Caco-2 (cell line): ENCODE measurements around the gene STRADA. TPM values are rescaled to one million over a fixed set of nuclear protein-coding genes. Genes with fewer than 3 reads are reported as not detected.

Experiments used
- BruUV-seq: library from RNA; stranded (reverse); fragments of 400-500 nt; replicated peaks from 2 replicates; lab custom pipeline; 2021; lab: Mats Ljungman, UMichigan
- CTCF ChIA-PET: fragments of 300-600 bp; sonication (Branson Sonifier 250); formaldehyde crosslinking; loops from one replicate; lab custom pipeline; 2022; ENCODE audit warnings: antibody characterized with exemption; lab: Charles Lee
- POLR2A ChIA-PET: fragments of 300-600 bp; sonication (Branson Sonifier 250); formaldehyde crosslinking; loops from one replicate; lab custom pipeline; 2022; ENCODE audit warnings: antibody characterized with exemption; lab: Charles Lee
- DNase-seq, 2 experiments: peaks; one replicate each; pipeline versions ENCODE4 v3.0.0 to v3.0.0-alpha.2; 2020 to 2022
- H3K27me3 ChIP-seq: replicated peaks from 2 replicates; pipeline ENCODE4 v1.6.0; 2011; ENCODE audit warnings: low read length; ENCODE audit not compliant: control insufficient read depth, insufficient read depth
- H3K36me3 ChIP-seq: 2 replicates; pipeline ENCODE4 v1.5.1; 2011; ENCODE audit warnings: low read length; ENCODE audit not compliant: control insufficient read depth, insufficient read depth
- H3K4me1 ChIP-seq: fragments of 250-450 bp; sonication (Bioruptor Pico); 2 replicates; pipeline ENCODE4 v1.5.1; 2020; ENCODE audit warnings: mild to moderate bottlenecking
- H3K4me3 ChIP-seq: 2 replicates; pipeline ENCODE4 v1.5.1; 2011; ENCODE audit warnings: low read depth, mild to moderate bottlenecking, control low read depth, low read length
- H3K9me3 ChIP-seq: fragments of 250-450 bp; sonication (Bioruptor Pico); 2 replicates; pipeline ENCODE4 v1.5.1; 2020; ENCODE audit warnings: mild to moderate bottlenecking, moderate library complexity
- H3K27ac Mint-ChIP-seq: one replicate; pipeline ENCODE4 v1.8.0; 2022; ENCODE audit warnings: mixed read lengths; ENCODE audit not compliant: unreplicated experiment
- H3K27me3 Mint-ChIP-seq: one replicate; pipeline ENCODE4 v1.8.0; 2022; ENCODE audit warnings: mixed read lengths; ENCODE audit not compliant: insufficient read depth, unreplicated experiment
- H3K36me3 Mint-ChIP-seq: one replicate; pipeline ENCODE4 v1.8.0; 2022; ENCODE audit warnings: mild to moderate bottlenecking, mixed read lengths; ENCODE audit not compliant: insufficient read depth, unreplicated experiment
- H3K4me1 Mint-ChIP-seq: one replicate; pipeline ENCODE4 v1.8.0; 2022; ENCODE audit warnings: low read depth, mixed read lengths; ENCODE audit not compliant: unreplicated experiment
- H3K4me3 Mint-ChIP-seq: one replicate; pipeline ENCODE4 v1.8.0; 2022; ENCODE audit warnings: mild to moderate bottlenecking, moderate library complexity, mixed read lengths; ENCODE audit not compliant: unreplicated experiment
- H3K9me3 Mint-ChIP-seq: one replicate; pipeline ENCODE4 v1.8.0; 2022; ENCODE audit warnings: mixed read lengths; ENCODE audit not compliant: unreplicated experiment
- intact Hi-C: fragments of 100-400 bp; cut with micrococcal nuclease; formaldehyde crosslinking; loops from one replicate; pipeline ENCODE4 v1.10.0; 2022; ENCODE audit not compliant: unreplicated experiment
- total RNA-seq: library from RNA; stranded (reverse); gene quantifications from 2 replicates; pipeline ENCODE4 v1.2.3, GENCODE V29; 2022
- TF ChIP-seq, protein P1 (sequence below), 2 experiments: fragments of 200-600 bp in 1 of 2; IDR thresholded peaks; 1 replicate in 1 of 2; 2 replicates in 1 of 2; pipeline versions ENCODE4 v1.5.1 to v1.8.0; 2011 to 2022; ENCODE audit warnings: antibody characterized with exemption in 1 of 2, control low read depth in 1 of 2, inconsistent platforms in 1 of 2, low read depth in 1 of 2, low read length in 1 of 2, mild to moderate bottlenecking in 1 of 2, moderate library complexity in 1 of 2; ENCODE audit not compliant: insufficient read depth in 1 of 2, severe bottlenecking in 1 of 2, unreplicated experiment in 1 of 2

STRADA gene
- total RNA-seq, 1 experiment from 2014 or later, result 23.4 TPM

DNA sequence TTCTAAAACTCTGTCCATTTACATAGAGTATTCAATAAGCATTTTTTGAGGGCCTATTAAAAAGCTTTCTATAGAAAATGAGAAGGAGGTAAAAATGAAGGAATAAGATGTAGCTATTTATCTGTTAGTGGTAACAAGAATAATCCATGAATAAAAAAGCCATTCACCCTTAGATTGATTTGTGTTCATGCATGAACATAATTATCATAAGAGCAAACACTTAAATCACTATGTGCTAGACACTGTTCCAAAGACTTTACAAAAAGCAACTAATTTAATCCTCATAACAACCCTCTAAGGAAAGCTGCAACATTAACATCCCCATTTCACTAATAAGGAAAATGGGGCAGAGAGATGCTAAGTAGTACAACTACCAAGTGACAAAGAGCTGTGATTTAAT lies 25.2 kb upstream of the STRADA start:
- peaks cover 78% of the 10 kb centered on the region for H3K36me3 Mint-ChIP-seq
- intact Hi-C loops, result no loop called here
- DNase-seq, result no peak
- Histone ChIP-seq H3K36me3 (no peaks in the 10 kb centered on the region; the same call in 1 of the 2 replicates), H3K4me1 (peaks cover 9% of the 10 kb centered on the region), H3K27me3 (no peaks in the 10 kb centered on the region), H3K4me3 (no peak overlapping the region), H3K9me3 (no peaks in the 10 kb centered on the region)
- H3K9me3 Mint-ChIP-seq, result peaks cover 9% of the 10 kb centered on the region
- H3K27ac Mint-ChIP-seq, result no peak overlapping the region
- BruUV-seq, result no TSS peak
- CTCF ChIA-PET, result interaction anchor here (0.6 kb wide), 1 partner anchor 23 kb away, joined by 5 read pairs; no protein-coding TSS in a partner anchor
- no peaks in the 10 kb centered on the region for H3K27me3 Mint-ChIP-seq
- TF ChIP-seq, protein P1, sequence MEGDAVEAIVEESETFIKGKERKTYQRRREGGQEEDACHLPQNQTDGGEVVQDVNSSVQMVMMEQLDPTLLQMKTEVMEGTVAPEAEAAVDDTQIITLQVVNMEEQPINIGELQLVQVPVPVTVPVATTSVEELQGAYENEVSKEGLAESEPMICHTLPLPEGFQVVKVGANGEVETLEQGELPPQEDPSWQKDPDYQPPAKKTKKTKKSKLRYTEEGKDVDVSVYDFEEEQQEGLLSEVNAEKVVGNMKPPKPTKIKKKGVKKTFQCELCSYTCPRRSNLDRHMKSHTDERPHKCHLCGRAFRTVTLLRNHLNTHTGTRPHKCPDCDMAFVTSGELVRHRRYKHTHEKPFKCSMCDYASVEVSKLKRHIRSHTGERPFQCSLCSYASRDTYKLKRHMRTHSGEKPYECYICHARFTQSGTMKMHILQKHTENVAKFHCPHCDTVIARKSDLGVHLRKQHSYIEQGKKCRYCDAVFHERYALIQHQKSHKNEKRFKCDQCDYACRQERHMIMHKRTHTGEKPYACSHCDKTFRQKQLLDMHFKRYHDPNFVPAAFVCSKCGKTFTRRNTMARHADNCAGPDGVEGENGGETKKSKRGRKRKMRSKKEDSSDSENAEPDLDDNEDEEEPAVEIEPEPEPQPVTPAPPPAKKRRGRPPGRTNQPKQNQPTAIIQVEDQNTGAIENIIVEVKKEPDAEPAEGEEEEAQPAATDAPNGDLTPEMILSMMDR (IDR thresholded peaks at IDR 0.05; ENCODE audit: insufficient read depth in 1 of 2, low read depth in 1 of 2, low read length in 1 of 2, severe bottlenecking in 1 of 2, unreplicated experiment in 1 of 2), result no peak
- POLR2A ChIA-PET, result no interaction called here
- peaks cover 17% of the 10 kb centered on the region for H3K4me1 Mint-ChIP-seq
- H3K4me3 Mint-ChIP-seq, result no peak overlapping the region

- TF ChIP-seq, protein P1 (IDR thresholded peaks at IDR 0.05; ENCODE audit: insufficient read depth in 1 of 2, low read depth in 1 of 2, low read length in 1 of 2, severe bottlenecking in 1 of 2, unreplicated experiment in 1 of 2), result no peak
- H3K9me3 Mint-ChIP-seq, result no peaks in the 10 kb centered on the region
- Histone ChIP-seq H3K4me3 (no peak overlapping the region), H3K36me3 (no peaks in the 10 kb centered on the region; the same call in 1 of the 2 replicates), H3K27me3 (no peaks in the 10 kb centered on the region), H3K4me1 (peaks cover 10% of the 10 kb centered on the region), H3K9me3 (no peaks in the 10 kb centered on the region)
- CTCF ChIA-PET, result no interaction called here
- peaks cover 7% of the 10 kb centered on the region for H3K4me1 Mint-ChIP-seq
- peaks cover 79% of the 10 kb centered on the region for H3K36me3 Mint-ChIP-seq
- H3K27ac Mint-ChIP-seq, result no peak overlapping the region
- no peak overlapping the region for H3K4me3 Mint-ChIP-seq
- no TSS peak for BruUV-seq
- DNase-seq, result no peak
- POLR2A ChIA-PET, result interaction anchor here (1.1 kb wide), 1 partner anchor 9 kb away, joined by 5 read pairs; the partner anchor contains the start of genes CCDC47 and DDX42
- no peaks in the 10 kb centered on the region for H3K27me3 Mint-ChIP-seq
- intact Hi-C loops, result no loop called here
Observed at GRCh38 chr17:63764716-63765115, 23.1 kb upstream of the STRADA start.

DNA sequence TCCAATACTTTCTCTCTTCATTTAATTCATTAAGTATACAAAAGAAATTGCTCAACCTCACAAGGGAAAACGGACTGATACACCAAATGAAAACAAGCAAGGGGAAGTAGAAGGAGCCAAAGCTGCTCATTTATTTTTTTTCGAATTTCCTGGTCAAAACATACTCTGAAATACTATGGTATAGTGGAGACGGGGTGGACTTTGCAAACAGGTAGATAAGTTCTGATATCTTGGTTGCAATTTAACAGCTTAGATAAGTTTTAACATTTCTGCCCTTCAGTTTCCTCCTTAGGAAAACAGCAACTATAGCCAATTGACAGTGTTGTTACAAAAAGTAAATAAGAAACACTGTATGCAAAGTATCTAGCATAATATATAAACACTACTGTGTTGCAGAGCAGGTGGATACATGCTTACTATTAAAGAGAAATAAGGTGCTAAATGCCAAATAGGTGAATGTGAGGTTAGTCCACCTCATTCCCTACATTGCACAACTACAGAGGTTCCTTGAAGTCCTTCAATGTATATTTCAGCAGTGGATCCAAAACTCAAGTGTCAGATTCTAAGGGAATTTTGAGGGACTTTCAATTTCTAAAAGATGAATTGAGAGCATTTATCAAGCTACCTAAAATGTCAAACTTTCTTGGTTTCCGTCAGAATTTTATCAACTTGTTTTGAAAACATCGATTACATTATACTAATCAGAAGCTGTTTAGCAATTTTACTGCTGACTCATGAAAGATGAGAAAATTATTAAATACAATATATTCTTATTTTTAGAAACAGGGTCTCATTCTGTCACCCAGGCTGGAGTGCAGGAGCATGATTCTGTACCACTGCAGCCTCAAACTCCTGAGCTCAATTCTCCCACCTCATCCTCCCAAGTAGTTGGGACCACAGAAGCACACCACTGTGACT lies 20.8 kb upstream of the STRADA start:
- peaks cover 10% of the 10 kb centered on the region for H3K4me1 ChIP-seq
- CTCF ChIA-PET, result no interaction called here
- DNase-seq, result no peak
- no peak overlapping the region for H3K4me3 ChIP-seq
- no peak overlapping the region for H3K4me3 Mint-ChIP-seq
- no peaks in the 10 kb centered on the region for H3K9me3 Mint-ChIP-seq
- no peaks in the 10 kb centered on the region for H3K4me1 Mint-ChIP-seq
- no TSS peak for BruUV-seq
- intact Hi-C loops, result no loop called here
- POLR2A ChIA-PET, result no interaction called here
- H3K27ac Mint-ChIP-seq, result no peak overlapping the region
- H3K27me3 ChIP-seq, result no peaks in the 10 kb centered on the region
- H3K27me3 Mint-ChIP-seq, result no peaks in the 10 kb centered on the region
- TF ChIP-seq, protein P1 (IDR thresholded peaks at IDR 0.05; ENCODE audit: insufficient read depth in 1 of 2, low read depth in 1 of 2, low read length in 1 of 2, severe bottlenecking in 1 of 2, unreplicated experiment in 1 of 2), result no peak
- peaks cover 2% of the 10 kb centered on the region for H3K36me3 ChIP-seq
- no peaks in the 10 kb centered on the region for H3K9me3 ChIP-seq
- H3K36me3 Mint-ChIP-seq, result peaks cover 78% of the 10 kb centered on the region
